GM18507 (cell line): ENCODE data around the gene PTPN1.
"Not testable (repeated sequence)": the region's sequence is repeated elsewhere in the genome, so short reads cannot be mapped to it uniquely, and the experiment has no call there.

Experiments used
- DNase-seq: peaks from one replicate; pipeline ENCODE4 v3.0.0; 2011; ENCODE audit warnings: low read depth; ENCODE audit not compliant: insufficient read length; ENCODE audit errors: extremely low spot score
- FAIRE-seq: peaks from 2 replicates; lab custom pipeline; 2011; peaks lifted over from hg19 to GRCh38; lab: Jason Lieb, UNC

Gene PTPN1

DNA sequence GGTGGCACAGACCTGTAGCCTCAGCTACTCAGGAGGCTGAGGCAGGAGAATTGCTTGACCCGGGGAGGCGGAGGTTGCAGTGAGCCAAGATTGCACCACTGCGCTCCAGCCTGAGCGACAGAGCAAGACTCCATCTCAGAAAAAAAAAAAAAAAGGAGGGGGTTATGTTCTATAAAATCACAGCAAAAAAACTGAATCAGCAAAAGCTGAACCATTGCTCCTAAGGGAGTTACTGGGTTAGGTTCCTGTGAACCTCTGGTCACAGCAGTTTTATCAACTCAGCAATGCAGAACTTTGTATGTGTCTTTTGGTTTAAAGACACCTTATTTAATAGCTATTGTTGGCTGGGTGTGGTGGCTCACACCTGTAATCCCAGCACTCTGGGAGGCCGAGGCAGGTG is 88.6 kb downstream of the PTPN1 start:
- not testable (repeated sequence) for FAIRE-seq, DNase-seq

DNA sequence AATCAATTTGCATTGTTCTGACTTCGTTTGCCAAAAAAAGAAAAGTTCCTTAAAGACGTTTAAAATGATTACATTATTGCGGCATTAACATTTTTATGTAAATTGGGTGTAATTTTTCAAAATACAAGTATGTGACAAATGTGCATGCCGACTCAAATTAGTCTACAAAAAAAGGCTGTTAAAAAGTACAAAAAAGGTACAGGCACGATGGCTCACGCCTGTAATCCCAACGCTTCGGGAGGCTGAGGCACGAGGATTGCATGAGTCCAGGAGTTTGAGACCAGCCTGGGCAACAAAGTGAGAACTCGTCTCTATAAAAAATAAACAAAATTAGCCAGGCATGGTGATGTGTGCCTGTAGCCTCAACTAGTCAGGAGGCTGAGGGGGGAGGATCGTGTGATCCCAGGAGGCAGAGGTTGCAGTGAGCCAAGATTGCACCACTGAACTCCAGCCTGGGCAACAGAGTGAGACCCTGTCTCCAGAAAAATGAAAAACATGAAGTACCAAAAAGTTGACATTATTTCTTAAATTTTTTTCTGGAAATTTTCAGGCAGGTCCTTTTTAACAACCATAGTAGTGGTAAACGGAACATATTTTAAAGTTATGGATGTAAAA is 90.2 kb downstream of the PTPN1 start:
- FAIRE-seq, result no peak
- no peak for DNase-seq

DNA sequence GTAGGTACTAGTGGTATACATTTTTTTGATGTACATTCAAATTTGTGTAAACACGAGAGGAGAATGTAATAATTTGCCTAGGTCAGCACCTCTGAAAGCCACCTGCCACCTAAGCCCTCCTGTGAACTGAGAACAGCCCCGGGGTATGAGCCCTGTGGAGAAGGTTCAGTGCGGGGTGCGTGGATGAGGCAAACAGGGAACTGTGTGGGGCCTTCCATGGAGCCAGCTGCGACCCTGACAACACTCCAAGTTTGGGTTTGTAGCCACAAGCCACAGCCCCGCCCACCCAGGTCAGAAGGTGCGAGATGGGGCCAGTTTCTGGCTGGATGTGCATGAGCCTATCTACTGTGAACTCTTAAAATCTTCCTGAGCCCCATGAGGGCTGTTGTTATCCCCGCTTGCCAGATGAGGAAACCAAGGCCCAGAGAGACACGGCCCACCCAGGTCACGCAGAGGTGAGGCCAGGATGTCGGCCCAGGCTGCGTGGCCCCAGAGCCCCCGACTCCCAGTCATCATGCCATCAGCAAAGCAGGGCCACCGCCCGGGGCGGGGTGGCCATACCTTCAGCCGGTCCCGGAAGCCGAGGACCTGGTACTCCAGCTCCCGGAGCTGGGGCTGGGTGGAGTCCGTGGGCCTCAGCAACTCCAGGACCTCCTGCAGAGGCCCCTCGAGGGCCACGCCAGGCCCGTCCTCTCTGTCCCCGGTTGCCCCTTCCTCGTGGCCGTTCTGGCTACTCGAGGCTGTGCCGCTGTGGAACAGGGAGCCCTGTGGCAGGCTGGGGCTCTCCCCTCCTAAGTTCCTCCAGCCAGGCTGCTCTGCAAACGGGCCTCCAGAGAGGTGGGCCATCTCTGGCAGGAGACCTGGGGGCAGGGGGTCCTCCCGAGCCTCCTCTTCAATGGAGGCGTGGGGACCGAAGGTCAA is 91.6 kb downstream of the PTPN1 start:
- DNase-seq (no peak), FAIRE-seq (no peak)

DNA sequence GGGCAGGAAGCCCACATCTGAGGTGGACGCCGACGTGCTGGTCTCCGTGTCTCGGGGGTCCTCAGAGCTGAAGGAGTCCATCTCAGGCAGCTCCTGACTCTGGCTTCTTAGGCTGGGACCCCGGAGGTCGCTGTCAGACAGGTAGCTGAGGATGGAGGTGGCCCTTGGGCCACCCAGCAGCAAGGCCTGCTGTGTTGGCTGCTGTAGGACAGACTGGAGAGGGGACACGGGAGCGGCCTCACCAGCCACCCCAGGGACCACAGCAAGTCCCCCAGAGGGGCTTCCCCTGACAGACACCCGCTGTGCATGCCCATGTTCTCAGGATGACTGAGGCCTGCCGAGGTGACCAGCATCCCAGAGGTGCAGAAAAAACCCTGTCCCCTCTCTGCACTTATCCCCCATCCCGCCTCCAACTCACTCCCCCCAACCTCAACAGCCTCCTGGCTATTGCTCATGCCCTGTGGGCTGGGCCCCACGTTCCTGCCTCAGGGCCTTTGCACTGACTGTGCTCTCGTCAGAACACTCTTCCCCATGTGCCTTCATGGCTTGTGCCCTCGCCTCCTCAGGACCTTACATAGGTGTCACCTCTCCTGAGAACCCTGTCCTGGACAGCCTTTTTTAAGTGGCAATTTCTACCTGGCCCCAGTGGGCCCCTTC is 92.4 kb downstream of the PTPN1 start:
- FAIRE-seq (no peak), DNase-seq (no peak)

DNA sequence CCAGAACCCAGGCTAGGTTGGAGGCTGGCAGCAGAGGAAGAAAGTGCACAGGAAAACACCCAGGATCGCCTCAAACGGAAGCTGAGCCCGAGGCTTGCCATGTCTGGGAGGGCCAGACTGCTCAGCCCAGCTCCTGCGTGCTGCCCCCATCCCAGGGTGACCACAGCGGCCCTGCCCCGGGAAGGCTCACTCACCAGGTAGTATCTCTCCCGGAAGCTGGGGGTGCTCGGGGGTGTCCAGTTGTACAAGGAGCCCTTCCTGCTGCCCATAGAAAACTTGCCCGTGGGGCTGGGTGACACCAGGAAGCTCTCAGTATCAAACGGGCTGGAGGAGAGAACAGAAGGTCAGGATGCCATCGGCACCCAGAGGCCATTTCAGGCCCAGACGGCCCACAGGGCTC is 94.3 kb downstream of the PTPN1 start:
- DNase-seq (no peak), FAIRE-seq (no peak)

DNA sequence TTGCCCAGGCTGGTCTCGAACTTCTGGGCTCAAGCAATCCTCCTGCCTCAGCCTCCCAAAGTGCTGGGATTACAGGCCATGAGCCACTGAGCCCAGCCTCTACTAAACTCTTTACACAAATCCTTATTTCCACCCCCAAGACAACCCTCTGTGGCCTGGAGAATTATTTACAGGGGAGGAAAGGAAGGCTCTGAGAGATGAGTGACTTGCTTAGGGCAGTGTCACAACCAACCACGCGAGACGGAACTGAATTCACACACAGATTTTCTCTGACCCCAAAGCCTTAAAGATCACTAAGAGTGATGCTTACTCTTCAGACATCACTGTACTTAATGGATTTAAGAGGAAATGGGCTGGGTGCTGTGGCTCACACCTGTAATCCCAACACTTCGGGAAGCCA is 95.0 kb downstream of the PTPN1 start:
- DNase-seq, result no peak
- FAIRE-seq, result no peak

DNA sequence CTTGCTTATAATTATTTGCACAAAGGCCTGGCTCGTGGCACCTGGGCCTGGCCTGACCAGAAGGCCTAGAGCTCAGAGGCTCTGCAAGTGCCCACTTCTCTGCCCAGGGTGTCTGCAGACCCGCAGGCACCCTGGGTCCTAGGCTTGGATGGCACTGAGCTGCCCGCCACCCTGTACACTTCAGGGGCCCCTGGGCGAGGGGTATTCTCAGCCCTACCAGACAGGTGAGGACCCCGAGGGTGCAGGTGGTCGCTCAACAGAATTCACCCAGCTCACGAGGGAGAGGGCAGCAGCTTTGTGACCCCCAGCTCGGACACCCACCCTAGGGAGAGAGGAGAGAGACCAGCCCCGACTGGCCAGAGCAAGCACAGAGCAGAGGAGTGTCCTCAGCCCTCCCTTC is 97.3 kb downstream of the PTPN1 start:
- FAIRE-seq (no peak), DNase-seq (no peak)

DNA sequence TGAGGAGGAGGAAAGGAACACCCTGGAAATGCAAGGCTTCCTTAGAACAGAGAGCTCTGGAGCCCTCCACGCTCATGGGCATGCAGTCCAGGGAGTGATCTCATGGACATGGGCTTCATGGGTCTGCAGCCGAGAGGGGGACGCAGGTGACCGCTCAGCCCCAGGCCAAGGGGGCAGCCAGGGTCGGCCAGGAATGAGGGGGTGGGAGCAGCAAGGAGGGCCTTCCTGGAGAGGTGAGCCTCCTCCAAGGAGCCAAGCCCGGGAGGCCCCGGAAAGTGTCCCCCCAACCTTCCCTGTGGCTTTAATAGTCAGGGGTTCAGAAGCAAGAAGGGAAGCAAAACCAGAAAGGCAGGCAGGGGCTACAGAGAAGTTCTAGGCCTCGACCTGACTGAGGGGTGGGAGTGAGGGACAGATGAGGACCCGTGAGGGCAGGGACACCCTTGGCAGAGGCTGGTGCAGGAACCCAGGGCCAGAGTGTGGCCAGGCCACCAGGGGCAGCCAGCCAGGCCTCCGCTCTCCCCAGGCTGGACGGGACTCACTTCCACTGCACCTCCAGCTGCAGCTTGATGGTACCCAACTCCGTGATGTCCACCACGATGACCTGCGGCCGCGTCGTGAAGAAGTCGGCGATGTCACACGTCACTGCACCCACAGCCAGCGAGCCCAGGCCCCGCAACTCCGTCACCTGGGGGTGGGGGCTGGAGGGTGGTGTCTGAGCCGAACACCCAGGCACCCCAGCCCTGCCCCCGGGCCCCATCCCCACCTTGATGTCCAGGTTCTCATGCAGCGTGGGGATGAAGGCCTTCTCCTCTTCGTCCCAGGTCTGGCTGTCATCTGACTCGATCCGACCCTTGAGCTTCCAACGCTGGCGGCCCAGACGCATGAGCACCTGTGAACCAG is 97.9 kb downstream of the PTPN1 start:
- no peak for FAIRE-seq

DNA sequence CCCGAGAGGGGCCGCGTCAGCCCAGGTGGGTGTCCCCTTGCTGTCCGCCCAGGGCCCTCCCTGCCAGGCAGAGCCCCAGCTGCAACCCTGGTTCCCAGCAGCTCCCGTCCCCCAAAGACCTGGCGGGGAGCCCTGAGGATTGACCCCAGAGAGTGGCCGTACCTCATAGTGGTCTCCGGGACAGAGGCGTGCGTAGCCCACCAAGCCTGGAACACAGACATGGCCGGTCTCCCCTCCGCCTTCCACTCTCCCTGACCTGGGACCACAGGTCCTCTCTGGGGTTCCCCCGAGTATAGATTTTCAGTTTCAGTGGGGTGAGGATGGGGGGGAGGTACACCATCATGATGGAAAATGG is 98.5 kb downstream of the PTPN1 start:
- DNase-seq (no peak), FAIRE-seq (no peak)

More for the DNA sequence above, 97.9 kb downstream of the PTPN1 start:
- DNase-seq, result no peak

DNA sequence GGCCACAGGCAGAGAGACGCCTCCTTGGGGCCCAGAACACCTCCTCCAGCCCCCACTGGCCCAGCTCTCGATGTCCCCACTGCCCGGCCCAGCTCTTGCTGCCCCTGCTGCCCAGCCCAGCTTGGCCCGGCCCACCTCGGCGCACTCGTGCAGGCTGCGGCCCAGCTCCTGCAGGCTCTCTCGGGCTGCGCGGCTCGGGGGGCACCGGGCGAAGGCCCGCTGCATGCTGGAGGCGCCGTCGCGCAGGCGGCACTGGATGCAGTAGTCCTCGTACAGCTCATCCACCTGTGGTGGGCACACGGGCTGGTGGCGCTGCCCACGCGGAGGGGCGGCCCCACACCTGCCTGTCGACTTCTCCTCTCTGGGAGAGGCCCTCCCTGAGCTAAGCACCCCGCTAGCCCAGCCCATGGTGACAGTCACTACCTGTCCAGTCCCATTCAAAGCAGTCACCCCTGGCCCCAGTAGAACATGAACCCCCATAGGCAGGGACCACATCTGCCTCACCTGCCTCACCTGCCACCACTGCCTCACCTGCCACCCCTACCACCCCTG is 99.3 kb downstream of the PTPN1 start:
- DNase-seq (no peak), FAIRE-seq (no peak)

DNA sequence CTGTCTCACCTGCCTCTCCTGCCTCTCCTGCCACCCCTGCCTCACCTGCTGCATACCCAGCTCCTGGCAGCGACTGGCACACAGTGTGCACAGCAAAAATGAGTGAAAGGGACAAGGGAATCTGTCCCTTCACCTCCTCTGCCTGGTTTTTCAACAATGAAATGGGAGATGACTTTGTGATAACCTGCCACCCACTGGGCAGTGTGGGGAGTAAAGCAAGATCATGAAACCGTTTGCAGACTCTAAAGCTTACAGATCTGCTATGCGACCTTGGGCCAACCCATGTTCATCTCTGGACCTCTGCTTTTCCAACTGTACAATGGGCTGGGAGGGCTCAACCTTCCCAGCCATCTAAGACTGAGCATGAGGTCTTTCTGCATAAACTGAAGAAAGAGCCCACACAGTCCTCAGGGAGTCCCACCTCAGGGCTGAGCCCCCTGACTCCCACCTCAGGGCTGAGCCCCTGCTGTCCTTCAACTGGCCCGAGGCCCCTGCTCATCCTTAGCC is 100.1 kb downstream of the PTPN1 start:
- no peak for FAIRE-seq

DNA sequence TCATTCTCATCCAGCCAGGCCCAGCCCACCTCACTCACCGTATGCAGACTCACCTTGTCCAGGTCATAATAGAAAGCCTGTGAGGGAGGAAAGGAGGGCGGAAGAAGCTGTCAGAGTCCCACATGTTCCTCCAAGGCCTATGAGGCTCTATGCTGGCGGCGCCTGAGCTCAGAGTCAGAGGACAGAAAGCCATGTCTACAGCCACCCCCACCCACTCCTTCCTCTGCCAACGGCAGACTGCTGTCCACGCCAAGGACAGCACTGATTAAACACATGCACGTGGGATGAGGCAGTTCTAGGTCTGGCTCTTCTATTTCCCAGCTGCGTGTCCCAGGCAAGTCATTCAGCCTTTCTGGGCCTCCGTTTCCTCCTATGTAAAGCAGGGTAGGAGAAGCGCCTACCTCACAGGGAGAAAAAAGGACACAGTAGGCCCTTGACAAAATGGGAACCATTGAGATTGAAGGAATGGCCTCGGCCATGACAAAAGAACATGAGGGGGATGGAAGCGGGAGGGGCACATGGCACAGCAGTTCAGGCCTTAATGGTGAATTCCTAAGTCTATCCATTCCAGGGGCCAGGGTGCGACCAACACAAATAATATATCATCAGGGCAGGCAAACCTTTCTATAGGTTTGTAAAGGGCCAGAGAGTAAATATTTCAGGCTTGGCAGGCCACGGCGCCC is 101.1 kb downstream of the PTPN1 start:
- no peak for FAIRE-seq
- no peak for DNase-seq

More for the DNA sequence above, 100.1 kb downstream of the PTPN1 start:
- DNase-seq, result no peak

DNA sequence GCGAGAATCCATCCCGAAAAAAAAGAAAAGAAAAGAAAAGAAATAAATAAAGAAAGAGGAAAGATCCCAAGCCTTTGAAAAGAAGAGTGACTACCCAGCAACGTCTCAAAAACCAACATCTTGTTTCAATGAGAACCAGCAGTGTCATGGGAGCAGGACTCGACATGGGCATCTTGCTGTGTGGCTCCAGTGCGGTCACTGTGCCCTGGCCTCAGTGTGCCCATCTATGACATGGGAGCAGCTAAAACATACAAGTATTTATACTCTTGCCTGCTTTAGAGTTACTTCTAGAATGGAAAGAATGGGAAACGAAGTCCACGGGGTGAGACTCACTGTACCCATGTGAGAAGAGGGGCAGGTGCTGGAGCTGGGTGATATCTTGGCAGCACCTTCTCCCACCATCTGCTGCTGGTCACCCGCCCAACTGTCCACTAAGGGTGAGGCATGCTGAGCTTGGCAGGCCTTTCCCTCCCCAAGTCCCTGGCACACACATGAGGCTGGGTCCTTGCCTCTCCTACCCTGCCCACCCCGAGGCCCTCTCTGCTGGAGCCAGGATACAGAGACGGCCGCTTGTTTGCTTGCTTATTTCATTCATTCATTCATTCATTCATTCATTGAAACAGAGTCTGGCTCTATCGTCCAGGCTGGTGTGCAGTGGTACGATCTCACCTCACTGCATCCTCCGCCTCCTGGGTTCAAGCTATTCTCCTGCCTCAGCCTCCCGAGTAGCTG is 103.4 kb downstream of the PTPN1 start:
- DNase-seq (no peak), FAIRE-seq (no peak)

DNA sequence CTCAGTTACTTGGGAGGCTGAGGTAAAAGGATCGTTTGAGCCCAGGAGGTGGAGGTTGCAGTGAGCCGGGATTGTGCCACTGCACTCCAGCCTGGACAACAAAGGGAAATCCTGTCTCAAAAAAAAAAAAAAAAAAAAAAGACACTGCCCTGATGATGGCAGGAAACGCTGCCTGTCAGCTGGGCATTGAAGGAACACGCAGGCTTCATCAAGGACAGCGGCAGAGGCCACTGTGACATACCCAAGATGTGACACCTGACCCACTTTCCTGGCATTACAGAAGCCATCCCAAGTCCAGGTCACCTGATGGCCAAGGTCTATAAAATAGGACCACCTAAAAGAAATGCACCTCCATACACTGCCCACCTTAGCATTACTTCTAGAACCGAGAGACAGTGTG is 105.2 kb downstream of the PTPN1 start:
- no peak for FAIRE-seq
- no peak for DNase-seq

DNA sequence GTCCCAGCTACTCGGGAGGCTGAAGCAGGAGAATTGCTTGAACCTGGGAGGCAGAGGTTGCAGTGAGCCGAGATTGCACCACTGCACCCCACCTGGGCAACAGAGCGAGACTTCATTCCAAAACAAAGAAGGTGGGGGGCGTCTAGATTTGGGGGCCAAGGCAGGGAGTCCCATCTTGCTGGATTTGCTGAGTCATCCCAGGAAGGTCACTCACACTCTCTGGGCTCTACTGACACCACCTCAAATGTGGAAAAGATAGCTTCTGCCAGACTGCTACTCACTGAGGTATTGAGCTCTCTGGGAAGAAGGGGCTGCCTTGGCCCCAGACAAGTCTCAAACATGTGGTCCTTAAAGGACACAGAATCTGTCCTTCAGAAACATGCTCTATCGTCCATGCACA is 106.8 kb downstream of the PTPN1 start:
- DNase-seq, result no peak
- no peak for FAIRE-seq

DNA sequence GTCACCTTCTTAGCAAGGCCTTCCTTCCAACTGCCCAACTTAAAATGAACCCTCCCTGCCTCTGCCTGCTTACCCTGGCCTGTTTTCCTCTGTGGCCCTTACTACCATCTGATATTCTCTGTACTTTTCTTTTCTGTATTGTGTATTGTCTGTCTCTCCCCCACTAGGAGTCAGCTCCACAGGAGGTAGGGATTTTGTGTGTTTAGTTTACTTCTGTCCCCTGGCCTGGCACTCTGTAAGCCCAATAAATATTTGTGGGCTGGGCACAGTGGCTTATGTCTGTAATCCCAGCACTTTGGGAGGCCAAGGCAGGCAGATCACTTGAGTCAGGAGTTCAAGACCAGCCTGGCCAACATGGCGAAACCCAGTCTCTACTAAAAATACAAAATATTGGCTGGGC is 108.4 kb downstream of the PTPN1 start:
- FAIRE-seq, result no peak
- DNase-seq, result no peak

DNA sequence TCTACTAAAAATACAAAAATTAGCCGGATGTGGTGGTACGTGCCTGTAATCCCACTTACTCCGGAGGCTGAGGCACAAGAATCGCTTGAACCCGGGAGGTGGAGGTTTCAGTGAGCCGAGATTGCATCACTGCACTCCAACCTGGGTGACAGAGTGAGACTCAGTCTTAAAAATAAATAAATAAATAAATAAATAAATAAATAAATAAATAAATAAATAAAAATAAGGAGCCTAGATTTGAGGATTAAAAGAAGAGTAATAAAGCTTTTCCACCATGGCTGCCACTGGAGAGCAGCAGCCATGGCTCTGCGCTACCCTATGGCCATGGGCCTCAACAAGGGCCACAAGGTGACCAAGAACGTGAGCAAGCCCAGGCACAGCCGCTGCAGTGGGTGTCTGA is 110.3 kb downstream of the PTPN1 start:
- FAIRE-seq, DNase-seq: not testable (repeated sequence)

DNA sequence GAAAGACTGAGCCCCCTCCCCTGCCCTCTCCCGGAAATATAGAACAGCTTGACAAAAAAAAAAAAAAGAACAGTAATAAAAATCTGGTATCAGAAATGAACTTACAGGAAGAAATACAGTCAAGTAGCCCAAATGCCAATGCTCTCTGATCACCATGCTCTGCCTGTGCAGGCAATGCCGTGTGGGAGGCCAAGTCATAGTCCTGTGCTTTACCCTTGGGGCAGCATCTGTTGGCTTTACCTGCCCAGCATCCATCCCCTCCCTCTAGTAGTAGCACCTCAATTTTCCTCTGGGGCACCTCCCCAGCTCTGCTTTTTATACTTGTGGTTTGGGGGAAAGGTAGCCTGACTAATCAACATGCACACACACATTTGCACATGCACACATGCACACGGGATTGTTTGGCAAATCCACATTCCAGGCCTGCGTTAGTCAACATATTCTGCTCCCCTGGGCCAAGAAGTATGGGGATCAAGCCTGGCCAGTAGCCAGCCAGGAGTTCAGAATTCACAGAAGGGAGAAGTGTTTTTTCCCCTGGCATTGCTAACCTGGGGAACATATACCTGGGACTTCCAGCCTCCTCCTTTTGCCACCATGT is 111.0 kb downstream of the PTPN1 start:
- FAIRE-seq, result no peak
- no peak for DNase-seq
